Thymus (tissue), 11 donors: ENCODE measurements around the gene HAUS7. TPM values are rescaled to one million over a fixed set of nuclear protein-coding genes. Genes with fewer than 3 reads are reported as not detected.

Experiments used
- DNase-seq, 9 donors: peaks; one replicate each; pipeline ENCODE4 v3.0.0-alpha.2; 2013; ENCODE audit warnings: low spot score in 9 of 9, low read depth in 6 of 9, missing footprints in 1 of 9
- H3K27ac ChIP-seq, 2 donors: one replicate each; pipeline ENCODE4 v1.5.1; 2013; ENCODE audit warnings: control low read depth in 1 of 2, low read depth in 1 of 2, low read length in 1 of 2, mild to moderate bottlenecking in 1 of 2, moderate library complexity in 1 of 2
- H3K27me3 ChIP-seq, 2 donors: one replicate each; pipeline ENCODE4 v1.5.1; 2013; ENCODE audit warnings: low read length in 1 of 2; ENCODE audit not compliant: control insufficient read depth in 2 of 2, insufficient read depth in 1 of 2
- H3K36me3 ChIP-seq, 2 donors: one replicate each; pipeline ENCODE4 v1.5.1; 2013; ENCODE audit warnings: low read length in 1 of 2, mild to moderate bottlenecking in 1 of 2, moderate library complexity in 1 of 2; ENCODE audit not compliant: control insufficient read depth in 2 of 2, insufficient read depth in 2 of 2
- H3K4me1 ChIP-seq, 2 donors: one replicate each; pipeline ENCODE4 v1.5.1; 2013; ENCODE audit warnings: low read length in 2 of 2; ENCODE audit not compliant: control insufficient read depth in 2 of 2, insufficient read depth in 2 of 2
- H3K4me3 ChIP-seq, 2 donors: one replicate each; pipeline ENCODE4 v1.5.1; 2013; ENCODE audit warnings: low read length in 2 of 2, control low read depth in 1 of 2, mild to moderate bottlenecking in 1 of 2
- H3K9me3 ChIP-seq, 2 donors: one replicate each; pipeline ENCODE4 v1.5.1; 2013; ENCODE audit warnings: low read length in 1 of 2, mild to moderate bottlenecking in 1 of 2; ENCODE audit not compliant: control insufficient read depth in 2 of 2, insufficient read depth in 1 of 2
- WGBS: extraction: QIAGEN DNeasy Blood & Tissue Kit; methylation state at CpG from one replicate; pipeline ENCODE4 v1.1.7; 2013; 5-methylcytosine and 5-hydroxymethylcytosine counted together
- polyA plus RNA-seq: library from polyadenylated mRNA; stranded (reverse); fragments of 200-250 nt; gene quantifications from one replicate; pipeline ENCODE4 v1.2.3, GENCODE V29; 2013
- total RNA-seq: library from RNA; stranded (reverse); fragments of 120-200 nt; gene quantifications from one replicate; pipeline ENCODE4 v1.2.4, GENCODE V29; 2013
- donor health status: healthy.

HAUS7 gene
- total and polyA plus RNA-seq, 2 donors = 19.1 to 47.6 TPM

- peaks cover 21 to 32% of the 10 kb centered on the region in 2 donors for H3K27me3 ChIP-seq
- no peak overlapping the region for H3K4me3 ChIP-seq
- H3K27ac ChIP-seq = no peak overlapping the region
- 78% methylated on average over 5 of the region's 5 CpGs for WGBS
- no peak for DNase-seq
- no peaks in the 10 kb centered on the region for H3K36me3 ChIP-seq
- no peaks in the 10 kb centered on the region for H3K4me1 ChIP-seq
- H3K9me3 ChIP-seq = no peaks in the 10 kb centered on the region
Measured at GRCh38 chrX:153513265-153513664, 42.9 kb upstream of the HAUS7 start.

- Histone ChIP-seq H3K4me3 (no peak overlapping the region), H3K27me3 (peaks cover 13 to 30% of the 10 kb centered on the region in 2 donors), H3K9me3 (no peaks in the 10 kb centered on the region), H3K27ac (no peak overlapping the region), H3K36me3 (no peaks in the 10 kb centered on the region), H3K4me1 (no peaks in the 10 kb centered on the region)
- DNase-seq = no peak
- WGBS = 63% methylated on average over 3 of the region's 3 CpGs
Measured at GRCh38 chrX:153512501-153512893, 42.1 kb upstream of the HAUS7 start.

DNA sequence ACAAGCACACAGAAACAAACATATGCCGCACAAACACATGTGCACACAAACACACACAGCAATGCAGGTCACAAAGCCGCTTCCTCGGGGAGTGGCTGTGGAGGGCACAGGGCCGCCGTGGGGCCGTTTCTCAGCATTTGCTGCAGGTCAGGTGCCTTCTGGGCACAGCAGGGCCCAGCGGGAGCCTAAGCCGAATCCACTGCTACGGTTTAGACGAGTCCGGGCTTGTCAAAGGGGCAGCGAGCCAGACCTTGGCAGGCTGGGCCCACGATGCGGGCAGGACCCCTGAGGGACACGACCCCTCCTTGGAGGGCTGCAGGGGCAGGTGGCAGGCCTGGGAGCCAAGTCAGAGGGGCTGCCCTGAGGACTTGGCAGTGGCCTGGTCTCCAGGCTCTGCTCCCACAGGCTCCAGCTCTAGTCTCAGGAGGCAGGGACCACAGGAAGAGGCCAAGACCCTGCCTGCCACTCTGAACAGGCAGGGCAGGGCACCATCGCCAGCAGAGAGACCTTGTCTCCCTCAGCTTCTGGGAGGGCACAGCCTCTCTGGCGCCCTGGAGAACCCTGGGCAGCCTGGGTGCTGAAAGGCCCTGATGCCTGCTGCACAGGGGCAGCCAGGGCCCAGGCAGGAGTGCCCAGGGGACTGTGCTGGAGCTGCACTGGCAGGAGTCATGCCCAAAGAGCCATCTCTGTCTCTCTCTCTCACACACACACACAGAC is 41.6 kb upstream of the HAUS7 start:
- Histone ChIP-seq H3K9me3 (no peaks in the 10 kb centered on the region), H3K4me1 (no peaks in the 10 kb centered on the region), H3K27me3 (peaks cover 8 to 26% of the 10 kb centered on the region in 2 donors), H3K4me3 (no peak overlapping the region), H3K36me3 (no peaks in the 10 kb centered on the region), H3K27ac (no peak overlapping the region)
- no peak for DNase-seq
- WGBS = 93% methylated on average over 17 of the region's 17 CpGs

DNA sequence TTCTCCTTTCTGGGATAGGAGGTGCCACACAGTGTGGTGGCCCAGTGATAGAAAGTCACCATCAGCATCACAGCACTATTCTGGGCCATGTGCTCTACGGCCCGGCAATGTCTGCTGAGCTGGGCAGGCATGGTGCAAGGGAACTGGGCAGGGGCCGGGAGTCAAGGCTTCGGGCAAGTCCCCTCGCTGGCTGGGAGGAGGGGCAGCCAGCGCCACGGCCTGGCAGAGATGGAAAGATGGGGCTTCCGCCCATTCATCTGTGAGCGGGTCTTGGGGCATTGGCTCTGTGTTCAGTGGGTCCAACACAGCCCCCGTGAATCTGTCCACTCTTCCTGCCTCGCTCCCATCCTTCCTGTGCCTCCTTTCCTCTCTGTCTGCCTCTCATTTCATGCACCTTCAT is 40.0 kb upstream of the HAUS7 start:
- 82% methylated on average over 11 of the region's 11 CpGs for WGBS

GRCh38 chrX:153509592-153509991 is 39.2 kb upstream of the HAUS7 start:
- Histone ChIP-seq H3K27me3 (peaks cover 0 to 3% of the 10 kb centered on the region in 2 donors), H3K9me3 (no peaks in the 10 kb centered on the region), H3K27ac (no peak overlapping the region), H3K4me1 (no peaks in the 10 kb centered on the region), H3K36me3 (no peaks in the 10 kb centered on the region), H3K4me3 (no peak overlapping the region)
- no peak for DNase-seq
- WGBS = 95% methylated on average over 14 of the region's 14 CpGs

More for the DNA sequence above, 40.0 kb upstream of the HAUS7 start:
- Histone ChIP-seq H3K4me1 (no peaks in the 10 kb centered on the region), H3K4me3 (no peak overlapping the region), H3K36me3 (no peaks in the 10 kb centered on the region), H3K27ac (no peak overlapping the region), H3K27me3 (peaks cover 1 to 11% of the 10 kb centered on the region in 2 donors), H3K9me3 (no peaks in the 10 kb centered on the region)
- DNase-seq = no peak

- 21% methylated on average over 19 of the region's 19 CpGs for WGBS
- Histone ChIP-seq H3K9me3 (no peaks in the 10 kb centered on the region), H3K27me3 (no peaks in the 10 kb centered on the region), H3K36me3 (no peaks in the 10 kb centered on the region), H3K4me1 (no peaks in the 10 kb centered on the region), H3K4me3 (no peak overlapping the region), H3K27ac (no peak overlapping the region)
- DNase-seq = peak; percentile 24 to 83 (median 61)
Measured at GRCh38 chrX:153507484-153508178, 37.3 kb upstream of the HAUS7 start.

DNA sequence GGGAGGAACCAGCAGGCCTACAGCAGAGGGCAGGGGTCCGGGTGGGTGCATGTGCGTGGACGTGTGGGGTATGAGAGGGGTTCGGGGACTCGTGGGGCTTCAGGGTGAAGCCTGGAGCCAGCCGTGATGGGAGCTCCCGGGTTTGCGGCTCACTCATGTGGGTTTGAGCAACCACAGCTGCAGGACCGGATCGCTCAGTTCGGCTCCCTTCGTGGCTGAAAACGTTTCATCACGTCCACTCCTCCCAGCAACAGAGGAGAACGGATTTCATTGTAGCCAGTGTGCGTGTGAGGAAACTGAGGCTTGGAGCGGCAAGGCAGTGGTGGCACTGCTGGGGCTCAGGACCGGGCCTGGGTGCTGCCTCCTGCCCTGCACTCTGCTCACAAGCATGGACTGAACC is 35.0 kb upstream of the HAUS7 start:
- WGBS = 95% methylated on average over 18 of the region's 18 CpGs
- no peaks in the 10 kb centered on the region for H3K27me3 ChIP-seq
- no peak overlapping the region for H3K4me3 ChIP-seq
- no peaks in the 10 kb centered on the region for H3K9me3 ChIP-seq
- H3K4me1 ChIP-seq = no peaks in the 10 kb centered on the region
- H3K27ac ChIP-seq = no peak overlapping the region
- no peaks in the 10 kb centered on the region for H3K36me3 ChIP-seq
- DNase-seq = no peak

DNA sequence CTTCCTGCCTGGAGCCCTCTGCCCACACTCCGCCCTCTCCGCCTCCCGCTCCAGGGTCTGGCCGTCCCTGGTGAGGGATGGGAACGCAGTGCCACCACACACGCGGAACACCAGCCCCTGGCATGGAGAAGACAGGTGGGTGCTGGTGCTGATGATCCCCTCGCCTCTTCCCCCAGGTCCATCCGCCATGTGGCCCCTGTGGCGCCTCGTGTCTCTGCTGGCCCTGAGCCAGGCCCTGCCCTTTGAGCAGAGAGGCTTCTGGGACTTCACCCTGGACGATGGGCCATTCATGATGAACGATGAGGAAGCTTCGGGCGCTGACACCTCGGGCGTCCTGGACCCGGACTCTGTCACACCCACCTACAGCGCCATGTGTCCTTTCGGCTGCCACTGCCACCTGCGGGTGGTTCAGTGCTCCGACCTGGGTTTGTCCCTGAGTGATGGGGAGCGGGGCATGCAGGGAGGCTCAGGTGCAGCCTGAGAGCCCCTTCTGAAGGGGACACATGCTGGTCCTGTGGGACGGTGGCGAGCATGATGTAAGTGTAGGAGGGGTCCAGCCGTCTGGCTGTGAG is 34.2 kb upstream of the HAUS7 start:
- Histone ChIP-seq H3K36me3 (no peaks in the 10 kb centered on the region), H3K27me3 (no peaks in the 10 kb centered on the region), H3K4me1 (no peaks in the 10 kb centered on the region), H3K9me3 (no peaks in the 10 kb centered on the region), H3K27ac (no peak overlapping the region), H3K4me3 (no peak overlapping the region)
- no peak for DNase-seq
- WGBS = 90% methylated on average over 26 of the region's 26 CpGs

- no peaks in the 10 kb centered on the region for H3K36me3 ChIP-seq
- no peak overlapping the region for H3K4me3 ChIP-seq
- H3K9me3 ChIP-seq = no peaks in the 10 kb centered on the region
- no peaks in the 10 kb centered on the region for H3K27me3 ChIP-seq
- DNase-seq = no peak
- H3K27ac ChIP-seq = no peak overlapping the region
- H3K4me1 ChIP-seq = no peaks in the 10 kb centered on the region
- 97% methylated on average over 14 of the region's 14 CpGs for WGBS
Measured at GRCh38 chrX:153502796-153503195, 32.4 kb upstream of the HAUS7 start.
